HFFc6 (cell line): ENCODE data around the gene COL5A2. TPM values are rescaled to one million over a fixed set of nuclear protein-coding genes. Genes with fewer than 3 reads are reported as not detected.
A peak's percentile ranks its signal among the peaks of the same experiment; 100 is the strongest.

Experiments used
- DNase-seq: peaks from one replicate; pipeline ENCODE4 v3.0.0-alpha.2; 2018
- H3K27ac Mint-ChIP-seq: 2 replicates; pipeline ENCODE4 v1.8.0; 2020; ENCODE audit warnings: mild to moderate bottlenecking, mixed read lengths
- H3K27me3 Mint-ChIP-seq: 2 replicates; pipeline ENCODE4 v1.8.0; 2021; ENCODE audit warnings: mild to moderate bottlenecking, moderate library complexity, mixed read lengths; ENCODE audit not compliant: insufficient read depth
- H3K36me3 Mint-ChIP-seq: 2 replicates; pipeline ENCODE4 v1.8.0; 2021; ENCODE audit warnings: low read depth, mixed read lengths
- H3K4me1 Mint-ChIP-seq: 2 replicates; pipeline ENCODE4 v1.8.0; 2020; ENCODE audit warnings: low read depth, mixed read lengths
- H3K4me3 Mint-ChIP-seq: 2 replicates; pipeline ENCODE4 v1.8.0; 2020; ENCODE audit warnings: mild to moderate bottlenecking, moderate library complexity, mixed read lengths
- H3K9me3 Mint-ChIP-seq: 2 replicates; pipeline ENCODE4 v1.8.0; 2020; ENCODE audit warnings: mild to moderate bottlenecking, mixed read lengths
- total RNA-seq, 6 experiments: library from RNA; stranded (reverse); fragmentation: NEBNext Ultra II Directional; extraction: Animal tissue kit (Norgen Biotek cat#: 25700); gene quantifications; 2 replicates in 1 of 6; 3 replicates in 5 of 6; pipeline ENCODE4 v1.2.3, GENCODE V29; 2021
- TF ChIP-seq, protein P1 (sequence below): fragments of 200-600 bp; sonication (generic); IDR thresholded peaks from 2 replicates; pipeline ENCODE4 v1.5.0; 2021; ENCODE audit warnings: antibody characterized with exemption, mild to moderate bottlenecking

Gene COL5A2
- total RNA-seq, 6 experiments from 2014 or later = 265 to 388 (median 303) TPM

DNA sequence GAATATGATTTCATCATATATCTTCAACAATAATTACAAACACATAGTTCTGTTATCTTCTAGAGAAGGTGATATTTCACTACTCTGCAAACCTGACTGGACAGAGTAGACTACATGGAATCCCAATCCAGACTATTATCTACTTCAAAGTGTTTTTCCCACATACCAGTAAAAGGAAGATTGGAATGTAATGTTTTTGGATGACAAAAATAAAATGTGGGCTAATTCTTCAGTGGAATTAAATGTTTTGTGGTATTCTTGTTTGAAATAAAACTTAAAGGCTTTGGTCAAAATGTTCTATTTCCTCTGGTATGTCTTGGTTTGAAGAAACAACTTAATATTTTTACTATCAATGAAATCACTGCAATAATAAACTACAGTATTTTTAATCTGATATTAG is 22.1 kb downstream of the COL5A2 start:
- peak overlapping the region; percentile 45 for H3K4me3 Mint-ChIP-seq
- DNase-seq = peak; percentile 18
- peaks cover 95% of the 10 kb centered on the region for H3K4me1 Mint-ChIP-seq
- TF ChIP-seq, protein P1, sequence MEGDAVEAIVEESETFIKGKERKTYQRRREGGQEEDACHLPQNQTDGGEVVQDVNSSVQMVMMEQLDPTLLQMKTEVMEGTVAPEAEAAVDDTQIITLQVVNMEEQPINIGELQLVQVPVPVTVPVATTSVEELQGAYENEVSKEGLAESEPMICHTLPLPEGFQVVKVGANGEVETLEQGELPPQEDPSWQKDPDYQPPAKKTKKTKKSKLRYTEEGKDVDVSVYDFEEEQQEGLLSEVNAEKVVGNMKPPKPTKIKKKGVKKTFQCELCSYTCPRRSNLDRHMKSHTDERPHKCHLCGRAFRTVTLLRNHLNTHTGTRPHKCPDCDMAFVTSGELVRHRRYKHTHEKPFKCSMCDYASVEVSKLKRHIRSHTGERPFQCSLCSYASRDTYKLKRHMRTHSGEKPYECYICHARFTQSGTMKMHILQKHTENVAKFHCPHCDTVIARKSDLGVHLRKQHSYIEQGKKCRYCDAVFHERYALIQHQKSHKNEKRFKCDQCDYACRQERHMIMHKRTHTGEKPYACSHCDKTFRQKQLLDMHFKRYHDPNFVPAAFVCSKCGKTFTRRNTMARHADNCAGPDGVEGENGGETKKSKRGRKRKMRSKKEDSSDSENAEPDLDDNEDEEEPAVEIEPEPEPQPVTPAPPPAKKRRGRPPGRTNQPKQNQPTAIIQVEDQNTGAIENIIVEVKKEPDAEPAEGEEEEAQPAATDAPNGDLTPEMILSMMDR = no peak
- no peaks in the 10 kb centered on the region for H3K9me3 Mint-ChIP-seq
- H3K36me3 Mint-ChIP-seq = peaks cover 41% of the 10 kb centered on the region
- no peaks in the 10 kb centered on the region; the same call in 1 of the 2 replicates for H3K27me3 Mint-ChIP-seq
- peak overlapping the region; percentile 52 for H3K27ac Mint-ChIP-seq

DNA sequence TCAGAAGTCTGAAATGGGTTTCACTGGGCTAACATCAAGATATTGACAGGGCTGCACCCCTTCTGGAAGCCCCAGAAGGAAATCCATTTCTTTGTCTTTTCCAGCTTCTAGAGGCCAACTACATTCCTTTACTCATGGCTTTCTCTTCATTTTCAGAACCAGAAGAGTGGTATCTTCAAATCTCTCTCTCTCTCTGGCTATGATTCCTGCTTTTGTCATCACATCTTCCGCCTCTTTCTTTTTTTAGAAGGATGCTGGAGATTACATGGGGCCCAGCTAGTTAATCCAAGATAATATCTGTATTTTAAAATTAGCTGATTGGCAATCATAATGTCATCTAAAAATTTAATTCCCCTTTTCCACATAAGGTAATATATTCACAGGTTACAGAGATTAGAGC is 23.8 kb downstream of the COL5A2 start:
- TF ChIP-seq, protein P1 = no peak
- peaks cover 95% of the 10 kb centered on the region for H3K4me1 Mint-ChIP-seq
- peak overlapping the region; percentile 64 for H3K27ac Mint-ChIP-seq
- peak; percentile 28 for DNase-seq
- no peaks in the 10 kb centered on the region for H3K9me3 Mint-ChIP-seq
- H3K4me3 Mint-ChIP-seq = peak overlapping the region; percentile 5
- H3K36me3 Mint-ChIP-seq = peaks cover 53% of the 10 kb centered on the region
- H3K27me3 Mint-ChIP-seq = no peaks in the 10 kb centered on the region; the same call in none of the 2 replicates

GRCh38 chr2:189153619-189154018 is 25.9 kb downstream of the COL5A2 start:
- TF ChIP-seq, protein P1 = no peak
- H3K4me1 Mint-ChIP-seq = peaks cover 93% of the 10 kb centered on the region
- DNase-seq = peak; percentile 23

GRCh38 chr2:189152483-189152882 is 27.1 kb downstream of the COL5A2 start:
- Mint-ChIP-seq H3K27ac (peak overlapping the region; percentile 40), H3K4me1 (peaks cover 93% of the 10 kb centered on the region), H3K27me3 (no peaks in the 10 kb centered on the region; the same call in 1 of the 2 replicates), H3K9me3 (no peaks in the 10 kb centered on the region), H3K36me3 (peaks cover 58% of the 10 kb centered on the region), H3K4me3 (peak overlapping the region; percentile 21; the same call in 1 of the 2 replicates)
- DNase-seq = no peak
- TF ChIP-seq, protein P1 = no peak

More at GRCh38 chr2:189153619-189154018, 25.9 kb downstream of the COL5A2 start:
- H3K4me3 Mint-ChIP-seq = peak overlapping the region; percentile 38
- H3K36me3 Mint-ChIP-seq = peaks cover 47% of the 10 kb centered on the region
- H3K27ac Mint-ChIP-seq = peak overlapping the region; percentile 40
- no peaks in the 10 kb centered on the region for H3K9me3 Mint-ChIP-seq
- H3K27me3 Mint-ChIP-seq = no peaks in the 10 kb centered on the region; the same call in none of the 2 replicates

GRCh38 chr2:189151906-189152305 is 27.7 kb downstream of the COL5A2 start:
- H3K4me3 Mint-ChIP-seq = no peak overlapping the region
- DNase-seq = no peak
- no peaks in the 10 kb centered on the region; the same call in 1 of the 2 replicates for H3K27me3 Mint-ChIP-seq
- H3K4me1 Mint-ChIP-seq = peaks cover 93% of the 10 kb centered on the region
- peaks cover 64% of the 10 kb centered on the region for H3K36me3 Mint-ChIP-seq
- TF ChIP-seq, protein P1 = no peak
- no peaks in the 10 kb centered on the region for H3K9me3 Mint-ChIP-seq
- peak overlapping the region; percentile 40 for H3K27ac Mint-ChIP-seq
